Breast epithelium (tissue), 3 donors: ENCODE data around the gene SPRING1.

Experiments used
- CTCF ChIP-seq, 3 donors: fragments of 450-650 bp; IDR thresholded peaks; one replicate each; pipeline ENCODE4 v1.5.1; 2016 to 2017; ENCODE audit warnings: antibody characterized with exemption in 3 of 3, mild to moderate bottlenecking in 3 of 3, moderate library complexity in 3 of 3
- POLR2AphosphoS5 ChIP-seq, 3 donors: sonication (generic); formaldehyde crosslinking; IDR thresholded peaks; one replicate each; pipeline ENCODE4 v1.6.1; 2017; ENCODE audit warnings: antibody characterized with exemption in 3 of 3

- TF ChIP-seq POLR2AphosphoS5 (IDR thresholded peaks at IDR 0.05) = no peak
- no peak for TF ChIP-seq CTCF (IDR thresholded peaks at IDR 0.05)
These were observed 45.3 kb downstream of the SPRING1 start for GRCh38 chr12:116692605-116693004.
